Retinal pigment epithelial cell (primary cell): Measurements from ENCODE around the gene ABAT.

ENCODE experiments used
- DNase-seq: peaks from one replicate; pipeline ENCODE4 v3.0.0-alpha.2; 2010; ENCODE audit warnings: low read depth
- H3K4me3 ChIP-seq: 2 replicates; pipeline ENCODE4 v1.5.1; 2011; ENCODE audit warnings: mild to moderate bottlenecking, low read length, control low read depth, moderate library complexity
- TF ChIP-seq, protein P1 (sequence below): conservative IDR thresholded peaks from 2 replicates; pipeline ENCODE4 v1.5.1; 2011; ENCODE audit warnings: low read depth, low read length, control low read depth, inconsistent platforms

The ABAT gene

DNA sequence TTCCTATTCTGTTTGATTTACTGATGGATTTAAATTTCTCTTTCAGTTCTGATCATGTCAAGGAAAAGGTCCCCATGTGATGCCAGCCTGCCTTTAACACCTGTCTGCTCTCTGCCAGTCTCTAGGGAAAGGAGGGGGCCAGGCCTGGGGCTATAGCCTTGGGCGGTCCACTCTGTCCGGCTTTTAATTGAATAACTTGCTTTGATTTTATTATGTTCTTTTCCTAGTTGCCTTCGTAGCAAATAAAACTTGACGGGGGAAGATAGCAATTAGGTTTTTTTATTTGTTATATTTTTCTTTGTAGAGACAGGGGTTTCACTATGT, 47.6 kb downstream of the ABAT start:
- no peak for DNase-seq
- H3K4me3 ChIP-seq: no peak overlapping the region
- TF ChIP-seq, protein P1, sequence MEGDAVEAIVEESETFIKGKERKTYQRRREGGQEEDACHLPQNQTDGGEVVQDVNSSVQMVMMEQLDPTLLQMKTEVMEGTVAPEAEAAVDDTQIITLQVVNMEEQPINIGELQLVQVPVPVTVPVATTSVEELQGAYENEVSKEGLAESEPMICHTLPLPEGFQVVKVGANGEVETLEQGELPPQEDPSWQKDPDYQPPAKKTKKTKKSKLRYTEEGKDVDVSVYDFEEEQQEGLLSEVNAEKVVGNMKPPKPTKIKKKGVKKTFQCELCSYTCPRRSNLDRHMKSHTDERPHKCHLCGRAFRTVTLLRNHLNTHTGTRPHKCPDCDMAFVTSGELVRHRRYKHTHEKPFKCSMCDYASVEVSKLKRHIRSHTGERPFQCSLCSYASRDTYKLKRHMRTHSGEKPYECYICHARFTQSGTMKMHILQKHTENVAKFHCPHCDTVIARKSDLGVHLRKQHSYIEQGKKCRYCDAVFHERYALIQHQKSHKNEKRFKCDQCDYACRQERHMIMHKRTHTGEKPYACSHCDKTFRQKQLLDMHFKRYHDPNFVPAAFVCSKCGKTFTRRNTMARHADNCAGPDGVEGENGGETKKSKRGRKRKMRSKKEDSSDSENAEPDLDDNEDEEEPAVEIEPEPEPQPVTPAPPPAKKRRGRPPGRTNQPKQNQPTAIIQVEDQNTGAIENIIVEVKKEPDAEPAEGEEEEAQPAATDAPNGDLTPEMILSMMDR: no peak

DNA sequence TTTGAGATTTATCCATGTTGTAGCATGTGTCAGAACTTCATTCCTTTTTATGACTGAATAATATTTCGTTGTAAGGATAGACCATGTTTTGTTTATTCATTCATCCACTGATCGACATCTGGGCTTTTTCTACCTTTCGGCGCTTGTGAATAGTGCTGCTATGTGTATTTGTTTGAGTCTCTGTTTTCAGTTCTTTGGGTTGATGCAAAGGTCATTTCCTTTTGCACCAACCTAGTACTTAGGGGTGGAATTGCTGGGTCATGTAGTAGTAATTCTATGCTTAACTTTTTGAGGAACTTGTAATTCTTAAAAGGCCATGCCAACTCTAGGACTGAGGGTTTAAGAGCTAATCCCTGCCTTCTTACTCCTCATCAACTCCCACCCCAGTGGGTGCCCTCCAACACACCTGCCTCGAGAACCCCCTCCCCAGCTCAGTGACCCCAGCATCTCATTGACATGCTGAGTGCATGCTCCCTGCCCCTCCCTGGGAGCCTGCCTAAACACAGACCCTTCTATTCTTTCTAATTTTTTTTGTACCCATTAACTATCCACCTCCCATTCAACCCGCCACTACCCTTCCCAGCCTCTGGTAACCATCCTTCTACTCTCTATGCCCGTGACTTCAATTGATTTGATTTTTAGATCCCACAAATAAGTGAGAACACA, 51.2 kb downstream of the ABAT start:
- TF ChIP-seq, protein P1: no peak
- H3K4me3 ChIP-seq: no peak overlapping the region

DNA sequence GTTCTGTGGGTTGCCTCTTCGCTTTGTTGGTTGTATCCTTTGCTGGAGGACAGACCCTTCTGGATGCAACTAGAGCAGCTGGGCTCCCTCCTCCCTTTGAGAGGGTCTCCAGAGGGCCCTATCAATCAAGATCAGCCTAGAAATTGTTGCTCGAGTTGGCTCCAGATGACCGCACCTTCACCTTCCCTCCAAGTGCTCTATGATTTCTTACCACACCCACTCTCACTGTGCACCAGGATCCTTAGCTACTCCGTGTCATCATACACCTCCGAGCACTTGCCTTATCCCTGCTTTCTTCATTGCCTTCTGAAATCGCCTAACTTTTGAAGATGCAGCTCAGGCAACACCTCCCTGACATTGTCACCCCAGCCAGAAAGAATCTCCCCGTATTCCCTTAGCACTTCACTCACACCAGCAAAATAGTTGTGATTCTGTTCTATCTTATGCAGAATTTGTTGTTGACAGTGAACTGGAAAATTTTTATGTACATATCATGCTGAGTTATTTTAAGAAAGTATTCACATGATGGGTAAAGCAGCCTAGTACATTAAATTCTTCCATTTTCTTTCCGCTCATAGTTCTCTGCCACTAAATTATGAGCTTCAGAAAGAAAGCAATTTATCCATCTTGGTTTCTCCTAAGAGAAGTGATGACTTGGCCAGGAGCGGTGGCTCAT, 52.9 kb downstream of the ABAT start:
- no peak overlapping the region for H3K4me3 ChIP-seq
- TF ChIP-seq, protein P1: no peak
- no peak for DNase-seq

More for the DNA sequence above, 51.2 kb downstream of the ABAT start:
- no peak for DNase-seq

DNA sequence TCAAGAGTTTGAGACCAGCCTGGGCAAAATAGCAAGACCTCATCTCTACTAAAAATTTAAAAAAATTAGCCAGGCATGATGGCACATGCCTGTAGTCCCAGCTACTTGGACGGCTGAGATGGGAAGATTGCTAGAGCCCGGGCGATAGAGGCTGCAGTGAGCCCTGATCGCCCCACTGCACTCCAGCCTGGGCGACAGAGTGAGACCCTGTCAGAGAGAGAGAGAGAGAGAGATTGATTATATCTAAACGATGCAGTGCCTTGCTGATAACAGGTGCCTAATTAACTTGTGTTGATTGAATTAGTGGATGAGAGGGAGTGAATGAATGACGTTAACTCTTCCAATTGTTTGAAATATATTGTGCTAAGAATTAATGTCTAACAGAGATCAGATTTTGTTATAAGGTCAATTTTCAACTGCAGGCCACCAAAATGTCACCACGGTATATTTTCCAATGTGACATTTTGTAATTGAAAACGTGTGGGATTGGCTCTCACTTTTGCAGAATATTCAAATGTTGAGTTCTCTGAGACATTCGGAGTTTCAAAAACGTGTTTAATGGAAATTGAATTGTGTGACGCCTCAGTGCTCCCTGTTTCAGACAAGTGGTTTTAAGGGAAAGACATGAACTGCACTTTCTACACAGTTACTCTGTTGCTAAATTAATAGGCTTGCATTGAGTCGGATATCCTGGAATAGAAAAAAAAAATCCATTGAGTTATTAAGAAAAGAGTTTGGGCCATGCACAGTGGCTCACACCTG, 53.6 kb downstream of the ABAT start:
- TF ChIP-seq, protein P1: no peak

DNA sequence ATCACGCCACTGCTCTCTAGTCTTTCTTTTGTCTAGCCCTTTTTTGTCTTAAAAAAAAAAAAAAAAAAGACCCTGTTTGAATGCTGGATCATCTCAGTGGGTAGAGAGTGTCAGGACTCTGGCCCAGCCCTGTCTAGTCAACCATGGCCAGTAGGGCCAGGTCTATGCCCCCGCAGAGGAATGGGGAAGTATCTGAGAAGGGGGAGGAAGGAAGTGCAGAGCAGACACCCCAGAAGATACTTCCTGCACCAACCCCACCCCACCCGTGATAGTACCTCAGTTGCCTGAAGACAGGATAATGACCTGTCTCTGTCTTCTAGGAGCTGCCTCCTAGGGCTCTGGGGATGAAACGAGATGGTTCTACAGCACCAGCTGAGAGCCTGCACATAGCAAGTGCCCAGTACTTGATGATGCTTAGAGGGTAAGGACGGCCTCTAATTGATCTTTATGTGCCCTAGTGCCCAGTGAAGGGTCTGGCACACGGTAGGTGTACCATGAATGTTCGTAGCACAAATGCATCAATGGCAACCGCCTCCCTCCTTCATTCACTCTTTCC, 55.4 kb downstream of the ABAT start:
- TF ChIP-seq, protein P1: no peak
- H3K4me3 ChIP-seq: no peak overlapping the region
- no peak for DNase-seq

More for the DNA sequence above, 53.6 kb downstream of the ABAT start:
- H3K4me3 ChIP-seq: no peak overlapping the region
- DNase-seq: no peak

DNA sequence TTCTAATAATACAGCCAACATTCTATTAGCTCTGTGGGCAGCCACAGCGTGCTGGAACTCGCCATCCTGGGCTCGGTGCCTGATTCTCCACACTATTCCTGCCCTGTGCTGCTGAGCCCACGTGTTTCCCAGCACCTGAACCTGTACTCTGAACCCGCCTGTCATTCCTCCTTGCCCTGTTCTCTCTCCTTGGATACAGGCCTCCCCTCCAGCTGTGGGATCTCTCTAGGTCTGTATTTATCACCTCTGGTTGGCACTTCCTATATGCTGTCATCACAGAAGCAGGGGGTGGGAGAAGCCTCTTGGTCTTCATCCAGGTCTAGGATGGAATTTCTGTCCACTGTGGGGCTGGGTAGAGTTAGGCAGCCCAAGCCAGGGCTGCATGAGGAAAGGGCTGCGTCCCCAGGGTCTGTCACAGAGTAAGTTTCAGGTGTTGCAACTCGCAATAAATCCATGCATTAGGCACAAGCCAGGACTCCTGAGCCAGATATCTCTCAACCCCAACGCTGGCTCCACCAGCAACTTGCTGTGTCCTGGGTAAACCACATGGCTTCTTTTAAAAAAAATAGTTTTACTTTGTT, 56.0 kb downstream of the ABAT start:
- no peak for DNase-seq
- no peak overlapping the region for H3K4me3 ChIP-seq
- TF ChIP-seq, protein P1: no peak
